Measurements from ENCODE around the gene CLEC11A. TPM values are rescaled to one million over a fixed set of nuclear protein-coding genes. Genes with fewer than 3 reads are reported as not detected.

CLEC11A gene
- total and polyA plus RNA-seq, 9 of the 15 experiments (the other 6 are each of a cell fraction or from before 2014, with no cell fraction given): 0.39 to 43.9 (median 3.4) TPM

DNA sequence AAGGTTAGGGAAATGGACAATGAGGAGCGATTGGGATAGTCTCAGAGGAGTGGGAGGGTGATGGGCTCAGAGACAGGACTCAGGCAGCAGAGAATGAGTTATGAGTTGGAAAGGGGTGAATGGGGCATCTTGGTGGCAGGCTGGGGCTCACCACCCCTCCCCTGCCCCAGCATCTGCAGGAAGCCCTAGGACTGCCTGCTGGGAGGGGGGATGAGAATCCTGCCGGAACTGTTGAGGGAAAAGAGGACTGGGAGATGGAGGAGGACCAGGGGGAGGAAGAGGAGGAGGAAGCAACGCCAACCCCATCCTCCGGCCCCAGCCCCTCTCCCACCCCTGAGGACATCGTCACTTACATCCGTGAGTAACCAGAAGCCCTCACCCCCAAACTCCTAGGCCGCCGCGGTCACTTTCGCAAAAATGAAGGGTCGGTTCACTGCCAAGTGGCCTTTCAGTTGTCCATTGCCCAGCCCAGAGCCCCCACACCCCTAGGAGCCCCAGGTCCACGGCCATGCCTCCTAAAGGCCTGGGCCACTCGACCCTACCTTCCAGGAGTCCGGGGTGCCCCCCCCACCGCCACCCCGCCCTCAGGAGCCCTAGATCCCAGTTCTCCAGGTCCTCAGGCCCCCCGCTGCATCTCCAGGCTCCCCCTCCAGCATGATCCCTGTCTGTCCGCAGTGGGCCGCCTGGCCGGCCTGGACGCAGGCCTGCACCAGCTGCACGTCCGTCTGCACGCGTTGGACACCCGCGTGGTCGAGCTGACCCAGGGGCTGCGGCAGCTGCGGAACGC lies 764 bp downstream of the CLEC11A start (continued):
- TF ChIP-seq, protein P1, sequence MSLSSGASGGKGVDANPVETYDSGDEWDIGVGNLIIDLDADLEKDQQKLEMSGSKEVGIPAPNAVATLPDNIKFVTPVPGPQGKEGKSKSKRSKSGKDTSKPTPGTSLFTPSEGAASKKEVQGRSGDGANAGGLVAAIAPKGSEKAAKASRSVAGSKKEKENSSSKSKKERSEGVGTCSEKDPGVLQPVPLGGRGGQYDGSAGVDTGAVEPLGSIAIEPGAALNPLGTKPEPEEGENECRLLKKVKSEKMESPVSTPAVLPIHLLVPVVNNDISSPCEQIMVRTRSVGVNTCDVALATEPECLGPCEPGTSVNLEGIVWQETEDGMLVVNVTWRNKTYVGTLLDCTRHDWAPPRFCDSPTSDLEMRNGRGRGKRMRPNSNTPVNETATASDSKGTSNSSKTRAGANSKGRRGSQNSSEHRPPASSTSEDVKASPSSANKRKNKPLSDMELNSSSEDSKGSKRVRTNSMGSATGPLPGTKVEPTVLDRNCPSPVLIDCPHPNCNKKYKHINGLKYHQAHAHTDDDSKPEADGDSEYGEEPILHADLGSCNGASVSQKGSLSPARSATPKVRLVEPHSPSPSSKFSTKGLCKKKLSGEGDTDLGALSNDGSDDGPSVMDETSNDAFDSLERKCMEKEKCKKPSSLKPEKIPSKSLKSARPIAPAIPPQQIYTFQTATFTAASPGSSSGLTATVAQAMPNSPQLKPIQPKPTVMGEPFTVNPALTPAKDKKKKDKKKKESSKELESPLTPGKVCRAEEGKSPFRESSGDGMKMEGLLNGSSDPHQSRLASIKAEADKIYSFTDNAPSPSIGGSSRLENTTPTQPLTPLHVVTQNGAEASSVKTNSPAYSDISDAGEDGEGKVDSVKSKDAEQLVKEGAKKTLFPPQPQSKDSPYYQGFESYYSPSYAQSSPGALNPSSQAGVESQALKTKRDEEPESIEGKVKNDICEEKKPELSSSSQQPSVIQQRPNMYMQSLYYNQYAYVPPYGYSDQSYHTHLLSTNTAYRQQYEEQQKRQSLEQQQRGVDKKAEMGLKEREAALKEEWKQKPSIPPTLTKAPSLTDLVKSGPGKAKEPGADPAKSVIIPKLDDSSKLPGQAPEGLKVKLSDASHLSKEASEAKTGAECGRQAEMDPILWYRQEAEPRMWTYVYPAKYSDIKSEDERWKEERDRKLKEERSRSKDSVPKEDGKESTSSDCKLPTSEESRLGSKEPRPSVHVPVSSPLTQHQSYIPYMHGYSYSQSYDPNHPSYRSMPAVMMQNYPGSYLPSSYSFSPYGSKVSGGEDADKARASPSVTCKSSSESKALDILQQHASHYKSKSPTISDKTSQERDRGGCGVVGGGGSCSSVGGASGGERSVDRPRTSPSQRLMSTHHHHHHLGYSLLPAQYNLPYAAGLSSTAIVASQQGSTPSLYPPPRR (CRISPR knock-in tag; IDR thresholded peaks at IDR 0.05; ENCODE audit: borderline replicate concordance): no peak
- no peak for TF ChIP-seq ZNF512 (tag; IDR thresholded peaks at IDR 0.05)
- TF ChIP-seq HDAC1 (IDR thresholded peaks at IDR 0.05): no peak
- TF ChIP-seq PHF8 (IDR thresholded peaks at IDR 0.05; ENCODE audit: borderline replicate concordance, low read length): peak; percentile 66; the same call in 1 of the 2 replicates
- no peak for TF ChIP-seq SMAD1 (IDR thresholded peaks at IDR 0.05; ENCODE audit: low read depth, low read length, partially characterized antibody)
- TF ChIP-seq MAFK (IDR thresholded peaks at IDR 0.05; ENCODE audit: low read length): no peak
- TF ChIP-seq SP2 (IDR thresholded peaks at IDR 0.05; ENCODE audit: extremely low read depth, low read depth, low read length, poor library complexity, severe bottlenecking): no peak
- TF ChIP-seq ETV5 (CRISPR knock-in tag; IDR thresholded peaks at IDR 0.05; ENCODE audit: low read depth): no peak
